NCI-H526 (cell line): ENCODE results near the gene MCM6.

ENCODE experiments used
- DNase-seq, 2 experiments: peaks; one replicate each; lab custom pipeline; 2025; lab: John Stamatoyannopoulos, UW

The MCM6 gene

DNA sequence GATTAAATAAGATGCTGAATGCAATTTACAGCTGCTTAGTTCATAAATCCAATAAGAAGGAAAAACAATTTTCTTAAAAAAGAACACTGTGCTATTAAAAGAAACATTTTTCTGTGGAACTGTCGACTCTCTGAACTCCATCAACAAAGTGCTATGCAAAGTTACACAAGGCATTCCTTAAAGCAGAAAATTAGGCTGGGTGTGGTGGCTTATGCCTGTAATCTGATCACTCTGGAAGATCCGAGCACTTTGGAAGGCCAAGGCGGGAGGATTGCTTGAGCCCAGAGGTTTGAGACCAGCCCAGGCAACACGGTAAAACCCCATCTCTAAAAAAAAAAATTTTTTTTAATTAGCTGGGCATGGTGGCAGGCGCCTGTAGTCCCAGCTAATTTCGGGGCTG, 13.0 kb downstream of the MCM6 start:
- no peak for DNase-seq

DNA sequence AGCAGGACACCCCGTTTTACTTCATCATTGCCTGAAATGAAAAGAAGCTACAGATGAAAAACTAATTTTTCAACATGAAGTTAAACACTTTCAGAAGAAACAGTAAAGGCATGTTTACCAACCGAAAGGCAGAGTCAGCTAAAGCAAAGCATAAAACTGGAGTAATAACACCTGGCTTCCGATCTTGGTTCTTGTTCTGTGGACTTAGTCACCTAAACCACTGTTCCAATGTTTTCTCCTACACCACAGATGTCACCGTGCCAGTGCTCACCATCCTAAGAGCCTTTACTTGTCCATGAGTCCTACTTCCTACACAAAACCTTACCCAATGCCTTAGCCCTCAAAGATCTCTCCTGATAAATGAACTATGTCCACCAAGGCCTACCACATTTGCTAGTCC, 13.5 kb downstream of the MCM6 start:
- DNase-seq: no peak

DNA sequence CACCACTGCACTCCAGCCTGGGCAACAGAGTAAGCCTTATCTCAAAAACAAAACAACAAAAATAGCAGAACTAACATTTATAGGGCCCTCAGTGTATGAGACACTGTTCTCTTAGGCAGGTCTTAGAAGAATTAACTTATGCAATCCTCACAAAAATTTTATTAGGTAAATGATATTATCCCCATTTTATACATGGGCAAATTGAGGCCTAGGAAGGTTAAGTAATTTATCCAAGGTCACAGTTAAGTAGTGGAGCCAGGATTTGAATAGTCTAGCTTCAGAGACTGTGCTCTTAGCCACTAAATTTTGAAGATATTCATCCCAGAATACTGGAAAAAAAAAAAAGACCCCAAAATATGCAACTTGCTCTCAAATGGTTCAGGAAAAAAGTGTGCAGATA, 22.8 kb downstream of the MCM6 start:
- no peak for DNase-seq

DNA sequence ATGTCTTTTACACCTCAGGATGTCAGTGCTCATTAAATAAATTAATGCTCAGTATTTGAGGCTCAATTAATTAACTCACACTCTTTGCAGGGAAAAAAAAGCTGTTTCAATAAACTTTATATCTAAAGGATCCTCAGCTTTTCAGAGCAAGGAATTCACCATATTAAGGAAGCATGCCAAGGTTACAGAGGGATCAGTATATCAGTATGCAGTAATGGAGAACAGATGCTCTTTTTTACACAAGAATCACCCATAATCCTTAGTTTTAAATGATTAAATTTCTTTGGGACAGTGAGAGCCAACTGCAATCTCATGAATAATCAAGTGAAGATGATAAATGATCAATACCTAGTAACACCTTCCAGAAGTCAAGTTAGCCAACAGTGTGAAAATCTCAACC, 24.4 kb downstream of the MCM6 start:
- DNase-seq: no peak

DNA sequence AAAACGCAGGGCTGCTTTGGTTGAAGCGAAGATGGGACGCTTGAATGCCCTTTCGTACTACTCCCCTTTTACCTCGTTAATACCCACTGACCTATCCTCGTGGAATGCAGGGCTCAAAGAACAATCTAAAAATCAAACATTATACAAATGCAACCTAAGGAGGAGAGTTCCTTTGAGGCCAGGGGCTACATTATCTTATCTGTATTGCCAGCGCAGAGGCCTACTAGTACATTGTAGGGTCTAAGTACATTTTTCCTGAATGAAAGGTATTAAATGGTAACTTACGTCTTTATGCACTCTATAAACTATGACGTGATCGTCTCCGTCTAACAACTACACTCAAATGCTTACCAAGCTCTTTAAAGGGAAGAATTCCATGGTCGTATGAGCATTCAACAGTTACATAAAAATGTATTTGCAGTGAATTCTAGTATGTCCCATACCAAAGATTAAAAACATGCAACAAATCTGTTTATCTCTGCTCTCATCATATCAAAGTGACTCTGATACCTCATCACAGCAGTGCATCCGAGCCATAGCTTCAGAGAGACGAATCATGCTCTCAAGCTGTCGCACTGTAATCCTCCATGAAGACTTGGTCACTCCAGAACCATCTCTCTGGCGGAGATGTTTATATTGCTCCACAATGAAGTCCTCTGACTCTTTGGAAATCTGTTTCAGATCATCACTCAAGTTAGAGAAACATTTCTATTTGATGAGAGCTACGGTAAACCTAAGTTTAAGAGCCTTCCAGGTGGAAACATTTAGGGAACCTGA, 25.2 kb downstream of the MCM6 start:
- DNase-seq: no peak

DNA sequence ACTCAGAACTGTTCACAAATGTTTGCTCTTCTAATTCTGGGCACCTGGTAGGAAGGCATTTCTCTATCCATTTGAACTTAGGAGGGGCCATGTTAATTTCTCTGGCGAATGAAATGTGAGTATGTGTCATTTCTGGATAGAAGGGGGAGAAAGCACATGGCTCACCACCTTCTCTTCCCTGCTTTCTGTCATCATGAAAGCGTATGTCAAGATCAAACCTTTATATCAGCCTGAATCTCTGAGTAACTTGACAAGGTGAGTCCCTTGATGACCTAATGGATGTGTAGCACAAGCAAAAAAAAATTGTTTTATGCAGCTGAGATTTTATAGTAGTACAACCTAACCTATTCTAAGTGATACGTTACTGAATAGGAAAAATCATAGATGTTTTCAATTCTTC, 27.2 kb downstream of the MCM6 start:
- no peak for DNase-seq

DNA sequence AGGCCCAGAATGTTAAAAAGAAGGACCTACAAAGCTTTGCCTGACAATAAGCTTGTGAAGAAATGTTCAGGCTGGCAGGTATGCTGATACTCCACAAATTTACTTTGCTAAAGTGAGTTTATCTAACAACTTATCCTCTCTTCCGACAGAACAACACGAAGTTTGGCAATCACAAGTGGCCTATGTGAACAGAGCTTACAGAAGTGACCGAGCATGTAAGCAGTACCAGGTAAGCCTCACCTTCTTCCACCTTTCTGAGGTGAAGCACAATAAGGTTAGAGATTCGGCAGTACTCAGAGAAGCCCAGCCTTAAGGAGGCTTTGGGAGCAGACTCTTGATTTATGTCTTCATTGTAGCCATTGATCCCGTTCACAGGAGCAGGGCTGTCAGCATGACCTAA, 30.2 kb downstream of the MCM6 start:
- DNase-seq: no peak

DNA sequence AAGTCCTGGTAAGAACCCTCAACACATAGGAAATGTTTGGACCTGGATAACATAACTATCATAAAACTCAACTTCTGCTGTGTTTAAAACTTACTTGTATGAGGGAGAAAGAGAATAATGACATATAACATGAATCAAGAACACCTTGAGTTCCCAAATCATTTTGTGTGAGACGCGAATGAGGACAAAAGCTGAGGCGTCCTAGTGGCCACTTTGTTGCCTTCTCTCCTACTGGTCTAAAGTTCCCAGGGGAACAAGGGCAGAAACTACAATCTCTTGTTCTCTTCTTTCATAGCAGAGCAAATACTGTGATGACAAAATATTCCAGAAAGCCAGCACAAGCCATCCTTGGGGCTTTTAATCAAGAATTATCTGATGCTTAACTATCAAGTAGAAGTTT, 31.0 kb downstream of the MCM6 start:
- no peak for DNase-seq

DNA sequence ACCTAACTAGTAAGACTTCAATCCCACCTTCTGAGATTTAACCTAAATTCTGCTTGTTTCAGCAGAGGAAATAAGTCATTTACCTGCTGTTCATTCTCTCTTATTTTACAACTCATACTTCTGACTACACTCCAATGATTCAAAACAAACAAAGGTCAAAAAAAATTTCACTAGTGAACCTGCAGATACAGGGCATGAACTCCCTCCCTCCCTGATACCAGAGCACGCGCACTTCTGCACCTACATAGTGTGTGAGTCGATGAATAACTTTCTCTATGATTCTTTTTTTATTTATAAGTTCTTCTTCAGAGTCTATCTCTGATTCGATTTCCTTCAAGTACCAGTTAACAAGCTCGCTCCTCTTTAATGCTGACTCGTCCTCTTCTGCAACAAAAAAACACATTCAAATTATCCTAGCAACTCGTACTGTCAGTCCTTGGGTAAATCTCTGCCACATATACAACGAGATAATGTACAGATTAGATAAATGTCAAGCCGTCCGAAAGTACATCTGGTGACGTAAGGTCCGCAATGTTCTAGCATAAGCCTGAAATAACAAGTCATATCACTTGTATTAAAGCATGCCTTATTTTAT, 31.8 kb downstream of the MCM6 start:
- DNase-seq: no peak

DNA sequence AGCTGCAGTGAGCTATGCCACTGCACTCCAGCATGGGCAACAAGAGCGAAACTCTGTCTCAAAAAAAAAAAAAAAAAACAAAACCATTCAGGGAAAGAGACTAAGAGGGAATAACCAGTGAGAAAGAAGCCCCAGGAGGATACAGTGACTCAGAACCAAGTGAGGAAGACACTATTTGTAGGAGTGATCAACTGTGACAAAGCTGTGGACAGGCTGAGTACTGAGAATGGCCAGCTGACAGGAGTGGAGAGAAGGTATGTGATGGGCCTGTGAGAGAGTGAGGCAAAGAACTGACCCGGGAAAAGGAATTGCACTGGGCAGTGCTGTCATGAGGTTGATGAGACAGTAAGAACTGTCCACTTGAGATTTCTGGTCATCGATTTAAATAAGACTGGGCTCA, 32.6 kb downstream of the MCM6 start:
- no peak for DNase-seq

DNA sequence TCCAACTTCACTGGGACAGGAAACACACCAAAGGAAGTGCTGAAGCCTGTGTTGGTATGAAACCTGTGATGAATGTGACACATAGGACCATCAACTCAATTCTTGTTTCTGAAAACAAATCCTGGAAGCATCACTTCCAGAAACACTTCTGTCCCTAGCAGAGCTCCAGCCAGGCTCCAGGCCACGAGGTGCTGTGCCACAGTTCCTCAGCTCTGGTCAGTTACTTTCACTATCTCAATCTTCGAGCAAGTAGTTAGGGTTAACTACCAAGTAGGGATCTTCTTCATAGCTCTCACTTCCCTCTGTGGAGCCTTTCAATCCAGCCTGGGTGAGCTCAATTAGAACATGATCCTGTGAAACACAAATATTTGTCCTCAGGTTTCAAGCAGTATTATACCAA, 35.6 kb downstream of the MCM6 start:
- no peak for DNase-seq

DNA sequence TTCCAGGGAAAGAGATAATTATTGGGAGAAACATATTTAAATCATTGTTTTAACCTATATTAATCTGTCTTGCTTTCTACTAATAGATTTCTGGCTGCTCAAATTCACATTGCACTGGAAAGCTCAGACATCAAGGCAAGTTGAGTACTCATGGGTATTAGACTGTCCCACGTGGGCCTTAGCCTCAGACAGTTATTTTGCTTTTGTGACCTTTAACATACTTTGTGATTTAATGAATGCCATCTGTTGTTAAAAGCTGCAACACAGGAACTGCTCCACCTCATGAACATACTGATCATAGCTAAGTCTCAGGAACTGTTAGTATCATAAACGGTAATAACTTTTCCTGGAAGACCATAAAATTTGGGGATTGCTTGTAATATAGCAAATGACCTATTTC, 36.5 kb downstream of the MCM6 start:
- no peak for DNase-seq

DNA sequence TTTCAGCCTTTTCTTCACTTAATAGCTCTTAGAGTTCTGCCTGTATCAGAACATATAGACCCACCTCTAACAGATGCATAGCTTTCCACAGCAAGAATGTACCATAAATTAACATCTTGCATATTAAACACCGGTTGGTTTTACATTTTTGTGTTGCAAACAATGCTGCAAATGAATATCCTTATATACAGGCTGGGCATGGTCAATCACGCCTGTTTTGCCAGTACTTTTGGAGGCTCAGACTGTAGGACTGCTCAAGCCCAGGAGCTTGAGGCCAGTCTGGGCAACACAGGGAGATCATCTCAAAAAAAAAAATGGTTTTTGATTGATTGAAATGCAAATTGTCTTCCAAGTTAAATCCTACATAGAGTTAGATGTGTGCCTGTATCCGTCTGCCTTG, 37.7 kb downstream of the MCM6 start:
- DNase-seq: no peak

DNA sequence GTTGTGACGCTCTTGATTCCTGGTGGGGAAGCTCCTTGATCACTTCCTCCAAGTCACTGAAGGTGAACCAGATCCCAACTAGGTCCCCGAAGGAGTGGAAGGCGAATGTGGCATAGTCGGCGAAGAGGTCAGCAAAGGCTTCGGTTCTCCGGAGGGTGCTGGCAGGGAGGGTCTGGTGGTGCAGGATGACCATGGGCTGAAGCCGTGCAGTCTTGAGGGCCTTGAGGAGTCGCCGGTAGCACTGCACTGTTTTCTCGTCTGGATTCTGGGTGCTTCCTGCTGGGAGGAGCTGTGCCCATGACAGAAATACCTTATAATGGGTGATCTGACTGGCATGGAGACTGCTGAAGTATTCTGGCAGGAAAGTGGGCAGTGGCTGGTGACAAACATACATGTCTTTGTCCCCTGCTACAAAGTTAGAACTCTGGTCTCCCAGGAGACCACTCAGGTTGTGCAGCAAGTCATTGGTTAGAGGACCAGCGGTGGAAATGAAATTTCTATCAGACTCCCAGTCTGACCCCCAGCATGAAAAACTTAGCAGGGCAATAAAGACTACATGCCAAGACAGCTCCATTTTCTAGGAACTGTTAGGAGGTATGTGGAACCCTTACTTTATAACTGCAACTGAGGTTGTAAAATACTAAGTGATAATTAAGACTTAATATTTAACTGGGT, 39.5 kb downstream of the MCM6 start, which contains the start of gene LCT:
TSS of gene LCT (minus strand) at position 589 of the 675 bp plus-strand sequence. CDS start at position 574, 15 bp downstream.
- no peak for DNase-seq

DNA sequence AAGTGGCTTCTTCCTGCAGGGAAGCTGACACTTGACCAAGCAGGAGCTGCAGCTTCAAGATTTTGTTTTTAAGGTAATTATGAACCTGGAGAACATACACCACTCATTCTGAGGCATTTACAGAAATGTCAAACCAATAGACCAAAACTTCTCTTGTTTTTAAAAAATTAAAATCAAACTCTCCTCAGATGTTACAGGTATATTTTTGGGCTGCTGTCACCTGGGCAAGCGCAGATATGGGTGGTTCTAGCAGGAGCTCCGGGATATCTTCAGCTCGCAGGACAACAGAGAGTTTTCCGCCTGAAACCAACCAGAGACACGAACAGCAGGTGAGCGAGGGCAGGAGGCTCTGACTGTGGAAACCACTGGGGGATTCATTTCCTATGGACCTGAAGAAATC, 43.4 kb downstream of the MCM6 start:
- DNase-seq: no peak

DNA sequence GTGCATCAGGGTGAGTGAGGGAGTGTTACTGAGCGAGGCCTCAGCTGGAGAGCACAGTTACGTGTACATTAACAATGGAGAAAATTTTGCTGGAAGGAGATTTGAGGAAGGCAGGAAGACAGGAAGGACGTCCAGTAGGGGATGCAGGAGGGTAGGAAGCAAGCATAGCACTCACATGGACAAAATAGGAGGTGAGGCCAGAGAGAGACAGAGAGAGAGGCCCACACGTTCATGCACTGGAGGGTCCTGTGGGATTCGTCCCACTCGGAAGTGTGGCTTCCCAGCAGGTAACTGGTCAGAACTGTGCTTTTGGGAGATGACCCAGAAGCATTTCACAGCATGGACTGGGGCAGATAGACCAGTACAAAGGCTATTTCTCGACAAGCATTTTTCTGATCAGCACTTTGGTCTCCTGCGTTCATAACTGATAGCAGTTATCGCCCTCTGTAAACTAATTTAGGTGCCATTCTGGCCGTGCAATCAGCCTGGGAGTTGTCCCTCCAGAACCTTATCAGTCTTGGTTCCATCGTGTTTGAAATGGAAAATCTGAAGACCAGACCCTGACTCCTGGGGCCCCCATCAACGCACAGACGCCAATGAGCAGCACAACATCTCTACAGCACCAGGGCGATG, 44.9 kb downstream of the MCM6 start:
- no peak for DNase-seq

DNA sequence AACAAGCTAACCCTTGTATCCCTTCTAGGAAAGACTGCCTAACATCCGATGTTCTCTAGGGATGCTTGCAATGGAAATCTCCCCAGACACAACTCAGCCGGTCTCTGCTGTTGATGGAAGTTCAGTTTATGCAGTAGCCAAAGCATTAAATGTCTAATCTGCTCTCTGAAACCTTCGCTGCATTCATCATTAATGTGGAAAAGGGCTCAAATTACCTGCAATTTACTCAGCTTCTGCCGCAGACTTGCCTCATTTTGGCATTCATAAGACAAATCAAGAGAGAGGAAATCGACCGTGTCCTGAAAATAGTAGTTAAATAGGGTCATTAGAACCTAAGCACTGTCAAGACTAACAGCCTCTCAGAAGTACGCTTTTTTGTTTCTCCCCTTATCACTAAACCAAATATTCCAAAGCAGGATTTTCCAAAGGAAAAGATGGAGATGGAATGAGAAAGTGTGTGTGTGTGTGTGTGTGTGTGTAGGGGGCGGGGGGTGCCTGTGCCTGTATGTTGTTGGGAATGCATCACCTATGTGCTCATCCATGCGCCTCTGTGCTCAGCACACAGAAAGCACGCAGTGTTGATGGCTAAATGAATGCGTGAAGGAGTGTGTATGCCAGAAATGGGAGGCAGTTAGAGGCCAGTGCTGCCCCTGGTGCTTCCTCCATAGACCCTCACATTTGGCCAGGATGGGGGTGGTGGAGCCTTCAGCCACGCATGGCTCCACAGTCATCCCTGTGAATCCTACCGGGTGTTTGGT, 46.7 kb downstream of the MCM6 start:
- DNase-seq: no peak

DNA sequence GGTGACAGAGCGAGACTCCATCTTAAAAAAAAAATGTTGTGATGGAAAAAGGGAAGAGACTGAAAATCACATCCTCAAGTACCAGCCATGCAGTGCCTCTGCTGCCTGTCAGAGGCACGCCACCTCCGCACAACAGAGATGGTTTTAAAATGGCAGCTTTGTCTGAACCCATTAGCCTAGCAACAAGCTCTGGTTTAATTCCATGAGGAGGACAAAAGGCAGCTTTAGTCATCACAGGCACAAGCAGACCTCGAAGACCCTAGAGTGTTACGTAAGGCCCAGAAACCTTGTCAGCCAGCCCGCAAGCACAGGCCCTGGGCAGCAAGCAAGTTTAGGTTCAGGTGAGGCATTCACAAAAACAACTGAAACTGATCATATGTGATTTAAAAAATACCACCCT, 49.7 kb downstream of the MCM6 start:
- no peak for DNase-seq

DNA sequence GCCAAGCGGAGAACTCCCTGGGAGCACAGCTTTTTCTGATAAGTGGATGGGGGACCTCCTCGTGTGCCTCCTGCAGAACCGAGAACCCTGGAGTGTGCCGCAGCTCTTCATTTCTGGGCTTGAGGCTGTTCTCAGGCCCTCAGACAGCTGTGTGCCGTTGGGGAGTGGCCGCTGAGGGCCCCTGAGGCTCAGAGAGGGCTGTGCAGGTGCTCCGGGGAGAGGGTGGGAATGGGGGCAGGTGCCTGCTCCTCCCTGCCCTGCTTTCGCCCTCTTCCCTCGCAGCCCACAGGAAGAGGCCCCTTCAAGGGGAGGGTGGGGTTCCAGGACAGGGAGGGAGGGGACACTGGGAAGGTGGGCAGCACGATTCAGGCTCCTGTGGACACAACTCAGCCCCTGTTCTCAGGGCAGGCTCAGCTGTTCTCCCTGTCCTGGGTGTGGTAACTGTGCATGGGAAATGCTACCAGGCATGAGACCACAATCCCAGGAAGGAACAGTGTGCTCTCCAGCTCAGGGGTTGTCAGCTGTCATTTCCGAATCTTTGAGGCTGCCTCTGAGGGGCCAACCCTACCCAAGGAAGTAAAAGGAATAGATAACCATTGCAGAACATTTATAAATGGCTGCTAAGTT, 50.6 kb downstream of the MCM6 start:
- peak in 1 of 2 experiments; percentile 45 for DNase-seq

DNA sequence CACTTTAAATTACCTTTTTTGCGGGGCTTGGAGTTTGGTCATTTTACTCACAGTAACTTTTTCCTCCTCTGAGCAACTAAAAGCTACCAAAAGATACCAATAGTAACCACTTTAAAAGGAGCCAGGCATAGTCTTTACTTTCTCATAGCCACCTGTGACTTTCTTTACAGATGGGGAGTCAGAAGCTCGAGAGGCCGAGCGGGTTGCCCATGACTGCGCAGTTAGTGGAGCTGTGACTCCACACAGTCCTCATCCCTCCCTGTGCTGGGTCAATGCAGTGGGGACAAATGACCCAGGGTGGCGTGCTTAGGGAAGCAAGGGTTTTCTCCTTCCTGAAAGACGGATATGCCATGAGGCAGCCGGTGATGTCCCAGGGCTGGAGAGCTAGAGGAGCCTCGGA, 51.1 kb downstream of the MCM6 start:
- DNase-seq: no peak

DNA sequence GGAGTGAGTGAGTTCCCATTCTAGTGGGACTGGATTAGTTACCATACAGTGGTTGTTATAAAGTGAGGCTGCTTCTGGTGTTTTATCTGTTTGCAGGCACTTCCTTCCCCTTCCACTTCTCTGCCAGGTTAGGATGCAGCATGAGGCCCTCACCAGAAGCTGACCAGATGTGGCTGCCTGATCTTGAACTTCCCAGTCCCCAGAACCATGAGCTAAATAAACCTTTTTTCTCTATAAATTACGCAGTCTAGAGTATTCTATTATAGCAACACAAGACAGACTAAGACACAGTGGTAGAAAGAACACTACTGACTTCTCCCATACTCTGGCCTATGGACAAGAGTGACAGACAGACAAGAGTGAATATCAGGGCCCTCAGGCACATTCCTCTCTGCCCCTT, 53.4 kb downstream of the MCM6 start:
- no peak for DNase-seq

DNA sequence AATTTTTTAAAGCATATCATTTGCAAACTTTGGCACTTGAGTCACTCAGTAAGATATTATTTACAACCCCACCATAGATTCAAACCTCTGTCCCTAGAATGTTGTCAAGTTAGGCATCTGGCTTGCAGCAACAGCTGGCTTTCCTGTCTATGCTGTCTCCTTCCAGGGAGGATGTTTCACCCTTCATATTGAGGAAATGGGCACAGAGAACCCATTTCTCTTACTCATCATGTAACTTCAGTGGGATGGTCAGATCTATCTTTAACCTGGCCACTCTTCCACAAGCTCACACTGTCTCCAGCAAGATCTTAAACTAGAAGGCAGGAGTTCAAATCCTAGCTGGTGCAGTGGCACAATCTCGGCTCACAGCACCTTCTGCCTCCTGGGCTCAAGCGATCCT, 55.1 kb downstream of the MCM6 start:
- DNase-seq: no peak
